ENCODE measurements around the gene DNAJC27. TPM values are rescaled to one million over a fixed set of nuclear protein-coding genes. Genes with fewer than 3 reads are reported as not detected.

Gene DNAJC27
- total and polyA plus RNA-seq, 2 of the 13 experiments (the other 11 are each of a cell fraction or from before 2014, with no cell fraction given): 3.1 to 3.7 TPM

GRCh38 chr2:24981411-24982136 lies 9.8 kb upstream of the DNAJC27 start (continued):
- TF ChIP-seq BCLAF1 (IDR thresholded peaks at IDR 0.05) (no peak), ZNF740 (CRISPR knock-in tag; IDR thresholded peaks at IDR 0.05) (no peak), KMT2A (CRISPR knock-in tag; IDR thresholded peaks at IDR 0.05) (no peak), KLF15 (CRISPR knock-in tag; IDR thresholded peaks at IDR 0.05; ENCODE audit: borderline replicate concordance) (no peak), NCOA5 (CRISPR knock-in tag; IDR thresholded peaks at IDR 0.05) (no peak), ZFP41 (CRISPR knock-in tag; IDR thresholded peaks at IDR 0.05; ENCODE audit: borderline replicate concordance) (no peak)
- TF ChIP-seq, protein P1, sequence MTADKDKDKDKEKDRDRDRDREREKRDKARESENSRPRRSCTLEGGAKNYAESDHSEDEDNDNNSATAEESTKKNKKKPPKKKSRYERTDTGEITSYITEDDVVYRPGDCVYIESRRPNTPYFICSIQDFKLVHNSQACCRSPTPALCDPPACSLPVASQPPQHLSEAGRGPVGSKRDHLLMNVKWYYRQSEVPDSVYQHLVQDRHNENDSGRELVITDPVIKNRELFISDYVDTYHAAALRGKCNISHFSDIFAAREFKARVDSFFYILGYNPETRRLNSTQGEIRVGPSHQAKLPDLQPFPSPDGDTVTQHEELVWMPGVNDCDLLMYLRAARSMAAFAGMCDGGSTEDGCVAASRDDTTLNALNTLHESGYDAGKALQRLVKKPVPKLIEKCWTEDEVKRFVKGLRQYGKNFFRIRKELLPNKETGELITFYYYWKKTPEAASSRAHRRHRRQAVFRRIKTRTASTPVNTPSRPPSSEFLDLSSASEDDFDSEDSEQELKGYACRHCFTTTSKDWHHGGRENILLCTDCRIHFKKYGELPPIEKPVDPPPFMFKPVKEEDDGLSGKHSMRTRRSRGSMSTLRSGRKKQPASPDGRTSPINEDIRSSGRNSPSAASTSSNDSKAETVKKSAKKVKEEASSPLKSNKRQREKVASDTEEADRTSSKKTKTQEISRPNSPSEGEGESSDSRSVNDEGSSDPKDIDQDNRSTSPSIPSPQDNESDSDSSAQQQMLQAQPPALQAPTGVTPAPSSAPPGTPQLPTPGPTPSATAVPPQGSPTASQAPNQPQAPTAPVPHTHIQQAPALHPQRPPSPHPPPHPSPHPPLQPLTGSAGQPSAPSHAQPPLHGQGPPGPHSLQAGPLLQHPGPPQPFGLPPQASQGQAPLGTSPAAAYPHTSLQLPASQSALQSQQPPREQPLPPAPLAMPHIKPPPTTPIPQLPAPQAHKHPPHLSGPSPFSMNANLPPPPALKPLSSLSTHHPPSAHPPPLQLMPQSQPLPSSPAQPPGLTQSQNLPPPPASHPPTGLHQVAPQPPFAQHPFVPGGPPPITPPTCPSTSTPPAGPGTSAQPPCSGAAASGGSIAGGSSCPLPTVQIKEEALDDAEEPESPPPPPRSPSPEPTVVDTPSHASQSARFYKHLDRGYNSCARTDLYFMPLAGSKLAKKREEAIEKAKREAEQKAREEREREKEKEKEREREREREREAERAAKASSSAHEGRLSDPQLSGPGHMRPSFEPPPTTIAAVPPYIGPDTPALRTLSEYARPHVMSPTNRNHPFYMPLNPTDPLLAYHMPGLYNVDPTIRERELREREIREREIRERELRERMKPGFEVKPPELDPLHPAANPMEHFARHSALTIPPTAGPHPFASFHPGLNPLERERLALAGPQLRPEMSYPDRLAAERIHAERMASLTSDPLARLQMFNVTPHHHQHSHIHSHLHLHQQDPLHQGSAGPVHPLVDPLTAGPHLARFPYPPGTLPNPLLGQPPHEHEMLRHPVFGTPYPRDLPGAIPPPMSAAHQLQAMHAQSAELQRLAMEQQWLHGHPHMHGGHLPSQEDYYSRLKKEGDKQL (CRISPR knock-in tag; IDR thresholded peaks at IDR 0.05; ENCODE audit: low read depth): no peak
